SK-N-MC (cell line): ENCODE measurements around the gene GOLGA7B.

ENCODE experiments used
- EZH2 ChIP-seq: fragments of 200-600 bp; sonication (generic); IDR thresholded peaks from one replicate; pipeline ENCODE4 v1.6.1; 2017; ENCODE audit warnings: antibody characterized with exemption
- FOXP2 ChIP-seq: optimal IDR thresholded peaks from 2 replicates; pipeline ENCODE3; 2011; ENCODE audit warnings: mild to moderate bottlenecking, moderate library complexity; ENCODE audit not compliant: insufficient read depth; ENCODE audit errors: extremely low read length, control extremely low read depth
- POLR2AphosphoS5 ChIP-seq: IDR thresholded peaks from 2 replicates; pipeline ENCODE4 v1.6.1; 2012; ENCODE audit warnings: mild to moderate bottlenecking, low read depth, low read length, borderline replicate concordance

DNA sequence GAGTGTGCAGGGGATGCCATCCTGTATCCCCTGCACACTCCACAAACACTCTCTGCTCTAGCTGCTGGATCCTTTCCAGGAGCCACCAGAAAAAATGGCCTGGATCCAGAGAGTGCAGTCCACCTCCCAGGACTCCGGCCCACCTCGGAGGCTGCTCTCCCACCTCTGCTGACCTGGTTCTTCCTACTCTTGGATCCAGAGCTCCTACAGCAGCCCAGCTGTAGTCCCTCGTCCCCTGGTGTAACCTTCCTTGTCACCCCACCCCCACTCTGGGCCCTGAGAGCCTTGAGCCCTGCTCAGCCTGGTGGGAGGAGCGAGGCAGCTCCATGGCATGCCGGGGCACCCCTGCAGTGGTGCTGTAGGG lies 54.4 kb downstream of the GOLGA7B start:
- no peak for TF ChIP-seq EZH2
- no peak for TF ChIP-seq FOXP2
- TF ChIP-seq POLR2AphosphoS5, result no peak
